Spleen (tissue), 7 donors: ENCODE data around the gene PTPRM.

ENCODE experiments used
- POLR2A ChIP-seq, 3 donors: fragments of 450-650 bp; IDR thresholded peaks; one replicate each; pipeline ENCODE4 v1.5.1; 2017; ENCODE audit warnings: antibody characterized with exemption in 3 of 3, mild to moderate bottlenecking in 1 of 3
- POLR2AphosphoS5 ChIP-seq, 3 donors: sonication (generic); formaldehyde crosslinking; IDR thresholded peaks; one replicate each; pipeline ENCODE4 v1.5.1; 2017; ENCODE audit warnings: antibody characterized with exemption in 3 of 3
- TF ChIP-seq, protein P1 (sequence below), 11 experiments: fragments of 200-600 bp in 7 of 11; fragments of 450-650 bp in 4 of 11; sonication (generic) in 4 of 11; IDR thresholded peaks in 8 of 11; conservative IDR thresholded peaks in 3 of 11; 1 replicate in 7 of 11; 2 replicates in 4 of 11; pipeline versions ENCODE4 v1.4.0 to v1.8.0; 2016 to 2021; ENCODE audit warnings: antibody characterized with exemption in 11 of 11, inconsistent platforms in 4 of 11, mild to moderate bottlenecking in 1 of 11
- donor health status: DM: no; HTN: no; CAD: no; lungs with moderate emphysema.
- donor health status: DM: no; HTN: no; CAD: no.
- donor health status: DM: no; HTN: no; CAD: no.

DNA sequence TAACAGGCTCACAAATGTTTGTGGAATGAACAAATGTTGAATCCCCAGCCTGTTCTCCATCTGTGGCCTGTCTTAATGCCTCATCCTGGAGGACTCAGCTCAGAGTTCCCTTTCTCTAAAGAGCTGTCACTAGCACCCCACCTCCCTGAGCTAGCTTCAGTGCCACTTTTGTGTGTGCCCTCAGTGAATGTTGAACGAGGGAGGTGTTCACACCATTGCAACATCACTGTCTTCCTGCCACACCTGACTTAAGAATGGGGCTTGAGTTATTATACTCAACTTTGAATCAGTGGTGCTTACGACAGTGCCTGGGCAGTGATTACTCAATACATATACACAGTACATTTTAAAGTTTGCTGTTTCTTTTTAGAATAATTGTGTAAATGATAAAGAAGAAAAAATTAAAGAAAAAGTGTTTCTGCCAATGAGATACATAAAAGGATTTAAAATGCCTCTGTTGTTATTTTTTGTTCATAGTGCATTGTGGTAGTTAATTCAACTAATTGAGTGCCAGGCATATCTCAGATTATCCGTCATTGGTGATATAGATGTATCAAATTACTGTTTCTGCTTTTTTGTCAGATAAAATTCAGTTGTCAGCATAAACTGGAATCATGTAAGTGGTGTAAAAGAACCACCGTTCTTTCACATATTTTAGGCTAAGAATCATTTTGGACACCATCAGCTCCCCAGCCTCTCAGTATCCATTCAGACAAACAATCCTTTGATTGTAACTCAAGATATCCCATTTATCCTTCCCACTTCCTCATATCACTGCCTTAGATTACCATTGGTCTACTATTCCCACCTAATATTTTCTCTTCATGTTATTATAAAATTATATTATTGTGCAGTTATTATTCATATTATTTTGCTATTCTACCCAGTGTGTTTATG is 304.7 kb downstream of the PTPRM start:
- TF ChIP-seq, protein P1, sequence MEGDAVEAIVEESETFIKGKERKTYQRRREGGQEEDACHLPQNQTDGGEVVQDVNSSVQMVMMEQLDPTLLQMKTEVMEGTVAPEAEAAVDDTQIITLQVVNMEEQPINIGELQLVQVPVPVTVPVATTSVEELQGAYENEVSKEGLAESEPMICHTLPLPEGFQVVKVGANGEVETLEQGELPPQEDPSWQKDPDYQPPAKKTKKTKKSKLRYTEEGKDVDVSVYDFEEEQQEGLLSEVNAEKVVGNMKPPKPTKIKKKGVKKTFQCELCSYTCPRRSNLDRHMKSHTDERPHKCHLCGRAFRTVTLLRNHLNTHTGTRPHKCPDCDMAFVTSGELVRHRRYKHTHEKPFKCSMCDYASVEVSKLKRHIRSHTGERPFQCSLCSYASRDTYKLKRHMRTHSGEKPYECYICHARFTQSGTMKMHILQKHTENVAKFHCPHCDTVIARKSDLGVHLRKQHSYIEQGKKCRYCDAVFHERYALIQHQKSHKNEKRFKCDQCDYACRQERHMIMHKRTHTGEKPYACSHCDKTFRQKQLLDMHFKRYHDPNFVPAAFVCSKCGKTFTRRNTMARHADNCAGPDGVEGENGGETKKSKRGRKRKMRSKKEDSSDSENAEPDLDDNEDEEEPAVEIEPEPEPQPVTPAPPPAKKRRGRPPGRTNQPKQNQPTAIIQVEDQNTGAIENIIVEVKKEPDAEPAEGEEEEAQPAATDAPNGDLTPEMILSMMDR (IDR thresholded peaks at IDR 0.05 in 8 of 11, conservative IDR thresholded peaks at IDR 0.05 in 3 of 11): no peak
- TF ChIP-seq POLR2AphosphoS5 (IDR thresholded peaks at IDR 0.05): no peak
- TF ChIP-seq POLR2A (IDR thresholded peaks at IDR 0.05): no peak
